Stimulated activated CD4-positive, alpha-beta T cell treated with anti-CD3 and anti-CD28 coated beads, Interleukin-4, amount 100 ng/mL, for 48 hours (primary cell): ENCODE measurements around the gene SPDYC.
A peak's percentile ranks its signal among the peaks of the same experiment; 100 is the strongest.
"Not testable (repeated sequence)": the region's sequence is repeated elsewhere in the genome, so short reads cannot be mapped to it uniquely, and the experiment has no call there.

Source experiments
- DNase-seq, 2 donors: peaks; one replicate each; pipeline ENCODE4 v3.0.0-alpha.2; 2020; ENCODE audit warnings: low read depth in 2 of 2

SPDYC gene

GRCh38 chr11:65134240-65134951 is 35.6 kb upstream of the SPDYC start, which contains the start of gene SYVN1:
TSS of gene SYVN1 (minus strand) at chr11:65134519. CDS start at chr11:65133601, 918 bp downstream.
- peak; percentile 86 to 90 for DNase-seq

DNA sequence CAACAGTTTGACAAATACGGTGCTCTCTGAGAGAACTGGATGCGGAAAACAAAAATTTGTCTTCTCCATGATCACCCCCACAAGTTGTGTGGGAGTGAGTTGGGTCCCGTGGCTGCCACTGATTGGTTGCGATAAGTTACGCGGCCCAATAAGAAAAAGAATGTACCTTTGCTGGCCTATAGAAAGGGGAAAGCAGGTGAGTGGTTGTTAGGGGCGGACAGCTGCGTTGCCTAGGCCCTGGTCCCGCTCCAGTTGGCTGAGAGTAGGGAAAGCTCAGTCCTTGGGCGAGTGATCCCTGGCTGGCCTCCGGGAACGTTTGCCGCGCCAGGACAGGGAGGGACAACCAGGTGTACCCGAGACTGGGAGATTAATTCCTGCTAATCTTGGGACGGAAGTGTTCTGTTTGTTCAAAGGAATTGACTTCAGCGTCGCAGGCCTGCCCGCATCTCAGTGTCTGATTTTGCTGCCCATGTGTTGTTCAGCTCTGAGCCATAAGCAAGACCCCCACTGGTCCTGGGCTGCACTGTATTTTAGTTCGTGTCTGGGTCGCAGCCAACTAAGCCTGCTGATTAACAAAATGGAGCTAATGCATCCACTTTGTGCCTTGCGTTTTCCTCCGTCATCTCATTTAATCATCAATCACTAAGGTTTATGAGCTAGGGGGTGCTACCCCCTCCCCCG is 34.9 kb upstream of the SPDYC start:
- peak; percentile 63 to 77 for DNase-seq

GRCh38 chr11:65135633-65136145 is 34.3 kb upstream of the SPDYC start:
- DNase-seq = no peak

DNA sequence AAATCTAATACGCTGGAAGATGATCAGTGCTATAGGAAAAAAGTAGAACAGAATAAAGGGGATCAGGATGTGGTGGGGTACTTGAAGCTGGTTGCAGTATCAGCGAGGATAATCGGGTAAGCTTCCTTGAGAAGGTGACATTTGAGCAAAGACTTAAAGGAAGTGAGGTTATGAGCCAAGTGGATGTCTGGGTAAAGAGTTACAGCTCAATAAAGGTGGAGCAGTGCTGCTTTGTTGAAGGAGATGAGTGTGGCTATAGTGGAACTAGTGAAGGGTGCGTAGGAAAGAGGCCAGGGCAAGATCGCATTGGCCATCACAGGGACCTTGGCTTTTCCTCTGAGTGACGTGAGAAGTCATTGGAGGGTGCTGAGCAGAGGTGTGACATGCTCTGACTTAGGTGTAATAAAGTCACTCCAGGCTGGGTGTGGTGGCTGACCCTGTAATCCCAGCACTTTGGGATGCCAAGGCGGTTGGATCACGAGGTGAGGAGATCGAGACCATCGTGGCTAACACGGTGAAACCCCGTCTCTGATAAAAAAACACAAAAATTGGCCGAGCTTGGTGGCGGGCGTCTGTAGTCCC is 33.4 kb upstream of the SPDYC start:
- DNase-seq = no peak

DNA sequence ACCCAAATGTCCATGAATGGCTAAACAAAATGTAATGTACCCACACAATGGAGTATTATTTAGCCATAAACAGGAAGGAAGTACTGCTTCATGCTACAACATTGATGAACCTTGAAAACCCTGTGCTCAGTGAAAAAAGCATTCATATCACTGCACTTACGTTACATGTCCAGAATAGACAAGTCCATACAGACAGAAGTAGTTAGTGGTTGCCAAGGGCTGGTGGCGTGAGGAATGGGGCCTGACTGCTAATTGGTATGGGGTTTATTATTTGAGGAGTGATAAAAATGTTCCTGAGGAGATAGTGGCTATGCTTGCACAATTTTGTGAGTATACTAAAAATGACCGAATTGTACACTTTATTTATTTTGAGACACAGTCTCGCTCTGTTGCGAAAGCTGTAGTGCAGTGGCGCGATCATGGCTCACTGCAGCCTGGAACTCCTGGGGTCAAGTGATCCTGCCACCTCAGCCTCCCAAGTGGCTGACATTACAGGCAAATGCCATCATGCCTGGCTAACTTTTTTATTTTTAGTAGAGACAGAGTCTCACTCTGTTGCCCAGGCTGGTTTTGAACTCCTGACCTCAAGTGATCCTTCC is 28.0 kb upstream of the SPDYC start:
- no peak for DNase-seq

DNA sequence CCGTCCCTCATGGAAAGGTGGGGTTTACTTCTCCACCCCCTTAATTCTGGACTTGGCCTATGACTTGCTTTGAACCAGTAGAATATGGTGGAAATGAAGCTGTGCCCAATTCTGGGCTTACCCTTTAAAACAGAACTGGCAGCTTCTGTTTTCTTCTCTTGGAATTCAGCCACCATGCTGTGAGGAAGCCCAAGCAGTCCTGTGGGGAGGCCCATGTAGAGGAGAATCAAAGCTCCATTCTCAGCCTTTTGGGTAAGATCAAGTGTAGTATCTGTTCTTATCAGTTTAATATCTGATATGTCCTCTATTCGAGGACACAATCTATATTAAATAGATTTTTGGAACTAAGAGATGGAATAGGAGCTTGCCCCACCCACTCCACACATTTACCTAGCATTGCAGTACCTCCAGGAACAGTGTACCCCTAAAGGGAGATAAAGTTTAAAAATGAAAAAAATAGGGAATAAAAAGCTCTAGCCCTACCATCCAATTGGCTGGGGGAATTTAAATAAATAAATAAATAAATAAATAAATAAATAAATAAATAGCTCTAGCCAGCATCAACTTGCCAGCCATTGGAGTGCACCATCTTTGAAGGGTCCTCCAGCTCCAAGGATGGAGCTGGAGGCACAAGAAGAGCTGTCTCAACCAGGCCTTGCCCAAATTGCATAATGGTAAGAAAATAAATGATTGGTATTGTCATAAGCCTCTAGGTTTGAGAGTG is 22.5 kb upstream of the SPDYC start:
- DNase-seq = no peak

GRCh38 chr11:65148657-65149056 is 21.4 kb upstream of the SPDYC start:
- no peak for DNase-seq

- not testable (repeated sequence) for DNase-seq
Observed at GRCh38 chr11:65150131-65150508, 19.9 kb upstream of the SPDYC start.

DNA sequence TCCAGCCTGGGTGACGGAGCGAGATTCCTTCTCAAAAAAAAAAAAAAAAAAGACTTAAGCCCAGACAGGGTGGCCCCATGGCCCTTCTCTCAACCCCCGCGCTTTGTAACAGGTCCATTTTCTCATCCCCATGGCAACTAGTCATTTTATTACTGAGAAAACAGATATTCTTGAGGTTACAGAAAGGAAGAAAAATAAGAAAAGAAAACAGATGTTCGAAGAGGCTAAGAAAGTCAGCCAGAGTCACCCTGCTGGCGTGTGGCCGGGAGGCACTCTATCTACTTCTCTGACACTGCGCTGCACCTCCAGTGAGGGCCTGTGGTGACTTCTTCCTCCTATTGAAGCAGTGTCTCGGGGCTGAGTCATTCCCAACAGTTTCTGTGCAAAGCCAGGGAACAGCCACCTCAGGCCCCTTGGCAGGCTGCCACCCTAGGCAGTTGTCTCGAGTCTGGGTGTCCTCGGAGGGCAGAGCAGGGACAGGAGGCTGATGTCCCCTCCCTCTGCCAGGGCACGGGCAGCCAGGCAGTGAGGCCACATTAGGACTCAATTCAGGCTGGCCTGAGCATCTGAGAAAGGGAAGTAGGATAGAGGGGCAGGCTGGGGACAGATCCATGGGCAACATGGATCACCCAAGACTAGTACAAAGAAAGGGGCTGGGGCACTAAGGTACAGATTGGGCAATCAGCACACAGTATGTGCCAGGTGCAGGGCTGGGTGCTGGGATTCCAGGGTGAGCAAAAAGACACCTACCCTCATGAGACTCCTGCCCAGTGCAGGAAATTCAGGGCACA is 19.3 kb upstream of the SPDYC start:
- DNase-seq = peak; percentile 30 to 34

DNA sequence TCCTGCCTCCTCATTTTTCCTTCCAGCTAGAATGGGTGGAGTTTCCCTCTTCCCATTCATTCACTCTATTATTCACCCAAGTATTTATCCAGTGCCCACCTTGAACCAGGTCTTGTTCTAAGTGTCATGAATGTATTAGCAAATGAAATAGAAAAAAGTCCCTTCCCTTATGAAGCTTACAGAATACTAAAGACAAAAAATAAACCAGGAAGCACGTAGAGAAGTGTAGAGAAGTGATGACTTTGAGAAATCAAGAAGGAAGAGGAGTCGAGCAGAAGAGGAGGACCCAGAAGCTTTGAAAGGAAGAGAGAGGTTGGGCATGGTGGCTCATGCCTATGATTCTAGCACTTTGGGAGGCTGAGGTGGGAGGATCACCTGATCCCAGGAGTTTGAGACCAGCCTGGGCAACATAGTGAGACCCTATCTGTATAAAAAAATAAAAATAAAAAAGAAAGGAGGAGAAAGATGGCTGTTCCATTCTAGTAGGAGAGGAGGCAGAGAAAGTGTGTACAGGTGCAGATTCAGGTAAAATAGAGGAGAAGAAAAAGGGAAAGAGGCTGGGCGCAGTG is 18.6 kb upstream of the SPDYC start:
- no peak for DNase-seq

GRCh38 chr11:65152122-65152521 is 17.9 kb upstream of the SPDYC start:
- no peak for DNase-seq

DNA sequence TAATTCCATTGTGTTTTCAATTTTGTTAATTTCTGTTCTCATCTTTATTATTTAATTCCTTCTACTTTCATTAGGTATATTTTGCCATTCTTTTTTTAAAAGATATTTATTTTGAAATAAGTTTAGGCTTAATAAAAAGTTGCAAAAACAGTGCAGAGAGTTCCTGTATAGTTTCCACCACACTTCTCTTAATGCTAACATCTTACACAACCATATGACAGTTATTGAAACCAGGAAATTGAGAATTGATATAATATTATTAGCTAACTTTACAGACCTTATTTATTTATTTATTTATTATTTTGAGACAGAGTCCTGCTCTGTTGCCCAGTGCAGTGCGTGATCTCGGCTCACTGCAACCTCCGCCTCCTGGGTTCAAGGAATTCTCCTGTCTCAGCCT is 13.8 kb upstream of the SPDYC start:
- DNase-seq = no peak

- DNase-seq = no peak
Observed at GRCh38 chr11:65156926-65157325, 13.1 kb upstream of the SPDYC start.

DNA sequence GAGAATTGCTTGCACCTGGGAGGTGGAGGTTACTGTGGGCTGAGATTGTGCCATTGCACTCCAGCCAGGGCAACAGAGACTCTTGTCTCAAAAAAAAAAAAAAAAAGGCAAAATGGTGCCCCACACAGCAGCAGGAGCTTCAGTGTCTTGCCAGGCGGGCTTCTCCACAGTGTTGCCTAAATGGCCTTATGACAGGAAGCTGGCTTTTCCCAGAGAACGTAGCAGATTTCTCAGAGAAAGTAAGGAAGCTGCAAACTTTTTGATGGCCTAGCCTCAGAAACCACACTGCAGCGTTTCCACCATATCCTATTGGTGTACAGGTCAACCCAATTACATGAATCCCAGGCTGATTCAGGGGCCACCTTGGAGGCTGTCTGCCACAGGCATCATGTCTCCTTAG is 12.7 kb upstream of the SPDYC start:
- DNase-seq = no peak

GRCh38 chr11:65159012-65159411 is 11.0 kb upstream of the SPDYC start:
- no peak for DNase-seq

GRCh38 chr11:65160643-65161042 is 9.4 kb upstream of the SPDYC start:
- no peak for DNase-seq

GRCh38 chr11:65163684-65164083 is 6.3 kb upstream of the SPDYC start:
- DNase-seq = no peak

DNA sequence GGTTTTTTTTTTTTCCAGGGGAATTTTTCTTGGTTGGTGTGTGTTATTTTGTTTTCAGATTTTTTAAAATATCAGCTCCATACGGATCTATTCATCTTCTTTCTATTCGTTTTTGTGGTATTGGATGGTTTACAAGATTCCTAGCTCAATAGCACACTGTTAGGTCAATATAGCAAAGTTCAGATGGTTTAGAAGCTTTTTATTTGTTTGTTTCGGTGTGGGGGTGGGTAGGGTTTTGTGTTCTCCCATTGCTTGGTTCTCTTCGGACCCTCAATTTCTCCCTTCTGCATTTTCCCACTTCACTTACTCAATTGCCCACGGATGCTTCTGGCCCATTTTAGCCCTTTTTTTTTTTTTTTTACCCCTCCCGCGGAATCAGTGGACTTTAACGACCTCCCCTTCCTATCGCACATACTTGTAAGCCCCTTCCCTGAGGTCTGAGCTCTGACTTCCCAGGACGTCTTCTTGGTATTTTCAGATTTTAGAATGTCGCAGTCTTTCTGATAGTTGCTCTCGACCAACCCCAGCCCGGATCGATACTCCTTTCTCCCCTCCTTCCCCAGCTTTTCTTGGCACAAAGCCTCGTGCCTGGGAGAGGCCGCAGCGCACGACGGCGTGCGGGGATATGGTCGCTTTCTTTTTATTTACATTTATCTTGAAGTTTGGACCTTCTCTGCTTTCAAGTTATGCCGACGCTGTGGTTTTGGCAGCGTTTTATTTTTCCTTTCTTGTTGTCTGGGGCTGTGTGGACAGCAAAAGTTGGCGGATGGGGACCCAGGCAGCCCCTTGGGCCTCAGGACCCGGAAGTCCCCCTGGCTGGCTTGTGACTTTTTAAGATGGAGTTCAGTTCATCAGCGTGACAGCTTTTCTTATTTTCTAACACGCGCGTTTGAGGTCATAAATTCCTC is 4.4 kb upstream of the SPDYC start:
- no peak for DNase-seq

- DNase-seq = no peak
Observed at GRCh38 chr11:65166893-65167292, 3.1 kb upstream of the SPDYC start.

GRCh38 chr11:65167656-65168055 is 2.4 kb upstream of the SPDYC start:
- no peak for DNase-seq
